Coronary artery (tissue), 2 donors: ENCODE results near the gene SCG2.

Experiments
- DNase-seq: peaks from one replicate; pipeline ENCODE4 v3.0.0-alpha.2; 2017; ENCODE audit warnings: low spot score
- H3K27ac ChIP-seq, 2 donors: fragments of 200-600 bp; sonication (generic); one replicate each; pipeline ENCODE4 v1.5.1; 2016 to 2019
- H3K4me3 ChIP-seq: fragments of 200-600 bp; sonication (generic); 2 replicates; pipeline ENCODE4 v1.5.1; 2016; ENCODE audit warnings: mild to moderate bottlenecking, moderate library complexity
- CTCF ChIP-seq: fragments of 200-600 bp; sonication (generic); IDR thresholded peaks from one replicate; pipeline ENCODE4 v1.5.1; 2019; ENCODE audit warnings: antibody characterized with exemption

Gene SCG2

GRCh38 chr2:223626716-223627115 is 24.6 kb upstream of the SCG2 start:
- DNase-seq, result no peak
- TF ChIP-seq CTCF, result no peak
- Histone ChIP-seq H3K4me3 (no peak overlapping the region), H3K27ac (no peak overlapping the region)

GRCh38 chr2:223625652-223626051 is 23.5 kb upstream of the SCG2 start:
- no peak overlapping the region for H3K4me3 ChIP-seq
- no peak for DNase-seq
- H3K27ac ChIP-seq, result no peak overlapping the region
- TF ChIP-seq CTCF, result no peak

DNA sequence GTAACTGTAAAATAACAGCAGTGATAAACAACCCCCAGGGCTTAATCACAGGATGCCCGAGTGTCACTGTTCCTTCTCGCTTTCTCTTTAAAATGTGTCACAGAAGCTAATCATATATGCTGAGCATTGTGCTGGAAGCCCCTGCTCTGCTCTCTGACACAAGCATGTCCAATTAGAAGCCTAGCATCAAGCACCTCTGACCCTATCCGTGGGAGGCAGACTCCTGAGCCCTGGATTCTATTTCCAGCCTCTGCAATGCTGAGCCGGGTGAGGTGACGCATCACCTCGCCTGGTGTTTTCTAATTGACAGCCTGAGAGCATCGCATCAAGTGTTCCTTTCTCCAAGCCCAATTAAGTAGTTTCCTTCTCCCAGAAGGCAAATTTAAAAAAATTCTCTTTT is 19.7 kb upstream of the SCG2 start:
- TF ChIP-seq CTCF, result no peak
- H3K27ac ChIP-seq, result no peak overlapping the region
- DNase-seq, result no peak
- no peak overlapping the region for H3K4me3 ChIP-seq

DNA sequence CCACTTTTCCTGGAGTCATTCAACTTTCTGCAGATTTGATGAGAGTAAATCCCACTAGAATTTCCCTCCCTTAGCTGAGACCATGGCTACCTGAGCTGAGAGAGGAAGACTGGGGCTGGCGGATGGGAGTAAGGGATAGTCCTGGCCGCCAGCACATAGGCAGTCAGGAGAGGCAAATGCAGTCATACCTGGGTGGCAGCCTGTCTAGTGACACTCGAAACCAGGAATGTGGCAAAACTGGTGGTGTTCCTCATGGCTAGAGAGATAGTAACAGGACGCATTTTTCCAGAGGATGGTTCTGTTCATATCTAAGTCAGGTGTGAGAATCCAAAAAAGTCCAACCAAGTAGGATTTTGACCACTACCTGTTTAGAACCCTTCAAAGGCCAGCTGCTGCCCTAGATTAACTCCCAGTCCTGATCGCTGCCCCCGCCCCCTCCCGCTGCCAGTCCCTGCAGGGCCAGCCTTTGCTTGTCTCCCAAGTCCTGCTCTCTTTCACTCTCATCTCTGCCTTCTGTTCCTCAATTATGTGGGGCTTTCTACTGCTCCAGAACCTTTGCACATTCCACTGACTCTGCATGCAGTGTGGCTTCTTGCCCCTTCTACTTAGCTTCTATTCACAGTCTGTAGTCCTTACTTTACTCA is 17.4 kb upstream of the SCG2 start:
- H3K4me3 ChIP-seq, result no peak overlapping the region
- DNase-seq, result no peak
- H3K27ac ChIP-seq, result no peak overlapping the region
- no peak for TF ChIP-seq CTCF

- DNase-seq, result no peak
- H3K27ac ChIP-seq, result no peak overlapping the region
- no peak for TF ChIP-seq CTCF
- no peak overlapping the region for H3K4me3 ChIP-seq
Measured at GRCh38 chr2:223618172-223619035, 16.2 kb upstream of the SCG2 start.

DNA sequence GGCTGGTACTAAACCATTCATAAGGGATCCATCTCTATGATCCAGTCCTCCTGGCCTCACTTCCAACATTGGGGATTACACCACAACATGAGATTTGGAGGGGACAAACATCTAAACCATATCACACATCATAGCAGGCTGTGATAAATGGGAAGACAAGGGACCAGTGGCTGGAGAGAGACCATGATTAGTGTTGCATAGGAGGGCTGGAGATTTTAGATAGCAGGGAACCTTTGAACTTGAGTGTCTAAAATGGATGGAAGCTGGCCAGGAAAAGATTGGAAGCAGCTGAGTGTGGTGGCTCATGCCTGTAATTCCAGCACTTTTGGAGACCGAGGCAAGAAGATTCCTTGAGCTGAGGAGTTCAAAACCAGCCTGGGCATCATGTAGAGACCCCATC is 12.4 kb upstream of the SCG2 start:
- DNase-seq, result no peak
- TF ChIP-seq CTCF, result no peak
- H3K27ac ChIP-seq, result no peak overlapping the region
- no peak overlapping the region for H3K4me3 ChIP-seq
